Prostate gland (tissue), 2 donors: ENCODE results near the gene DYNC1H1.
"Not testable (repeated sequence)": the region's sequence is repeated elsewhere in the genome, so short reads cannot be mapped to it uniquely, and the experiment has no call there.

Experiments used
- CTCF ChIP-seq, 4 experiments: fragments of 200-600 bp in 2 of 4; fragments of 450-650 bp in 2 of 4; sonication (generic) in 2 of 4; IDR thresholded peaks; 1 replicate in 3 of 4; 2 replicates in 1 of 4; pipeline ENCODE4 v1.5.1; 2016 to 2019; ENCODE audit warnings: antibody characterized with exemption in 4 of 4, mild to moderate bottlenecking in 2 of 4, moderate library complexity in 2 of 4
- POLR2A ChIP-seq: fragments of 450-650 bp; IDR thresholded peaks from one replicate; pipeline ENCODE4 v1.6.1; 2016; ENCODE audit warnings: antibody characterized with exemption, mild to moderate bottlenecking

GRCh38 chr14:101971458-101971857 is 7.1 kb downstream of the DYNC1H1 start:
- not testable (repeated sequence) for TF ChIP-seq CTCF (IDR thresholded peaks at IDR 0.05); POLR2A
